ENCODE results near the gene GPR55.
A peak's percentile ranks its signal among the peaks of the same experiment; 100 is the strongest.

GPR55 gene

DNA sequence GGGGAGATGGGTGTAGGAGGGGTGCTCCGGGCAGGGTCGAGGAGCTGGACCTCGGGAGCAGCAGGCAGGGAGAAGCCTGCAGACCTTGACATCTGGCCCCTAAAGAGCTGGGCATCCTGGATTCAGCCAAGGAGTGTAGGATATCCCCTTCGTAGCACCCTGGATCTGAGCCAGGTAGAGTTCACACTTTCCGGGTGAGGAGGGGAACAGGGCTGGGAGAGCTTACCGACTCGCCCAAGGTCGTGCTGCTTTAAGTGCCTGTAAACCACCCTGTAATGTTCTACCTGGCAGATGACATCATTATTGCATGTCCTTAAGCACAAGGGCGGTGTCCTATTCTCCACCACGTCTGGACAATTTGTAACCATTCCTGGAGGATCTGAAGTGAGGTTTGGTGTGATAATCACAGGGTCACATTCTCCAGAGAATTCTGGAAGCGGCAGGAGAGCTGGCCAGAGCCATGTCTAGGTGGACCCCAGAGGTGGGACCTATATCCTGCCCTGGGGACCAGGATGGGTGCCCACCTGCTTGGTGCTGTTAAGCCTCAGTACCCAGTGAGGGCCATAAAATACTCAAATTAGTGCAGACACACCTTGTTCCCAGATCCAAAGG, 45.7 kb downstream of the GPR55 start:
- DNase-seq (ENCODE audit: low read depth): no peak

- DNase-seq (ENCODE audit: low read depth): no peak
Observed at GRCh38 chr2:230878599-230879188, 46.3 kb downstream of the GPR55 start.

GRCh38 chr2:230877759-230878598, 47.1 kb downstream of the GPR55 start:
- DNase-seq (ENCODE audit: low read depth): peak; percentile 58

DNA sequence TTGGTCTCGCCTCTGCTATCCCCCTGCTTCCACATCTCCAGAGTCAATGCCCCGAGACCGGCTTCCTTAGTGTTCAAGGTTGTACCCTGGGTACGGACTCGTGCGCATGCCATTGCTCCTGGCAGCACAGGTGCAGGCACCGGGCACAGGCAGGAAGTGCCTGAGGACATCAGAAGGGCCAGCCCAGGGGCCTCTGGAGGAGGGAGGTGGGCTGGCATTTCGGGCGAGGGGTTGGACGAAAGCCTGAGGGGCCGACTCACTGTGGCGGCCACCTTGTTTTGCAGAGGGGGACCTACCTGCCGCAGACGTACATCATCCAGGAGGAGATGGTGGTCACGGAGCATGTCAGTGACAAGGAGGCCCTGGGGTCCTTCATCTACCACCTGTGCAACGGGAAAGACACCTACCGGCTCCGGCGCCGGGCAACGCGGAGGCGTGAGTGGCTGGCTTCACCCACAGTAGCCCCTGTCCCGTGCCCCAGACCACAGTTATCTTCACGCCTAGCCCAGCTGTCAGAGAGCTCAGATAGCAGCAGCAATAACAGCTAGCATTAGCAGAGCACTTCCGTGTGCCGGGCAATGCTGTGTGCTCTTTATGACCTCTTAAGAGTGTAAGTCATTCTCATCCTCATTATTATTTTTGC, 47.8 kb downstream of the GPR55 start:
- no peak for DNase-seq (ENCODE audit: low read depth)

DNA sequence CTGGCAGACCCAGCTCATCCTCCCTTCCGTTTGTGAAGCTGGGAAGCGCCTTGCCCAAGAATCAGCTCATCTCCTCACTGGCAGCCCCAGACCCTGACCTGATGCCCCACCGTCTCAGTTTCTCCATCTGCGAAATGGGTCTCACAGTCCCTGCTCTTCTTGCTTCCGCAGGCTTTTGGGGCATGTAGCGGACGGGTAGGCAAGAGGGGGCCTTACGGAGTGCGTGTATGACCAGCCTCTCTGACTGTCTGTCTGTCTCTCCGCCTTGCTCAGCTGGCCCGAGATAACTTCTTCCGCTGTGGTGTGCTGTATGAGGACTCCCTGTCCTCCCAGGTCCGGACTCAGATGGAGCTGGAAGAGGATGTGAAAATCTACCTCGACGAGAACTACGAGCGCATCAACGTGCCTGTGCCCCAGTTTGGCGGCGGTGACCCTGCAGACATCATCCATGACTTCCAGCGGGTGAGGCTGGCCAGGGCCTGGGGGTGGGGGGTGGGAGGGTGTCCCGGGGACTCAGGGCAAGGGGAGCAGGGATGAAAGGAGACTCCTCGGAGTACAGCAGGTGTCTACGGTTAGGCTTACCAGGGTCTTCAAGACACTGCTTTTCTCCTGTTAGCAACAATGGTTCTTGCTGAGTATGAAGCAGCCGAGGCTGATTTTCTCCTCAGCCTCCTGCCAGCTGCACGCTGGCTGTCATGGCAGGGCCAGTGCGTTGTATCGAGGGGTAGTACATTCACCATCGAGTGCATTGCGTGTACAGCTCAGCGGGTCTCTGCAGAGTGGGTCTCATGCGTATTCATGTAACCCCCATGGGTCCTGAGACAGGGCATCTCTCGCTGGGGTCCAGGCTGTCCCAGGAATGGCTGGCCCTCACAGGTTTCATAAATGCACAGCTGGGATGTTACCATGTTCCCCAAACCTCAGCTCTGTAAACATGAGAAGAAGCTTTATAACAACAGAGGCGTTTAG, 49.4 kb downstream of the GPR55 start:
- no peak for DNase-seq (ENCODE audit: low read depth)

GRCh38 chr2:230874876-230875275, 50.2 kb downstream of the GPR55 start:
- DNase-seq (ENCODE audit: low read depth): no peak

- no peak for DNase-seq (ENCODE audit: low read depth)
Observed at GRCh38 chr2:230874456-230874855, 50.6 kb downstream of the GPR55 start.

GRCh38 chr2:230873661-230874401, 51.2 kb downstream of the GPR55 start:
- DNase-seq (ENCODE audit: low read depth): no peak

DNA sequence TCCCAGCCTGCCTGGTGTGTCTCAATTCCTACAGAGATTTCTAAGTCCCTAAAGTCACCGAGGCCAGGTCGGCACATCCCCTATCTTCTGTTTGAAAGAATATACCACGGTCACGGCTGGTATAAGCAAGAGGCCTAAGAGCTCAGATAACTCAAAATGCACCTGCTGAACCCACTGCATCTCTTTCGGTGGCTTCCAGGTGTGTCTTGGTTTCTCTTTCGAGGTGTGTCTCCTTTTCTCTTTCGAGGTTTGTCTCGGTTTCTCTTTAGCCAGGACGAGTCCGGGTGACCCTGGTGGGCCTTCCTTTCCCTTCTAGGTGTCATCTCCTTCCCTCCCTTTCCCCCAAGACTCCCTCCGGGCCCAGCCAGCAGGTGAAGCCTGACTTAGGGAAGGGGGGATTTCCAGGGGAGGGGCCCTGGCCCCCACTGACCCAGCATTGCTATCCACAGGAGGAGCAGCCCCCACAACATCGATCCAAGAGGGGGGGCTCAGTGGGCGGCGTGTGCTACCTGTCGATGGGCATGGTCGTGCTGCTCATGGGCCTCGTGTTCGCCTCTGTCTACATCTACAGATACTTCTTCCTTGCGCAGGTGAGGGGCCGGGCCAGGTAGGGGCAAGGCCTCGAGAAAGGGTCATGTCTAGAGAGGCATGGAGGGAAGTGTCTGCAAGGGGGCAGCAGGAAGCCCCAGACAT, 51.9 kb downstream of the GPR55 start:
- DNase-seq (ENCODE audit: low read depth): no peak

DNA sequence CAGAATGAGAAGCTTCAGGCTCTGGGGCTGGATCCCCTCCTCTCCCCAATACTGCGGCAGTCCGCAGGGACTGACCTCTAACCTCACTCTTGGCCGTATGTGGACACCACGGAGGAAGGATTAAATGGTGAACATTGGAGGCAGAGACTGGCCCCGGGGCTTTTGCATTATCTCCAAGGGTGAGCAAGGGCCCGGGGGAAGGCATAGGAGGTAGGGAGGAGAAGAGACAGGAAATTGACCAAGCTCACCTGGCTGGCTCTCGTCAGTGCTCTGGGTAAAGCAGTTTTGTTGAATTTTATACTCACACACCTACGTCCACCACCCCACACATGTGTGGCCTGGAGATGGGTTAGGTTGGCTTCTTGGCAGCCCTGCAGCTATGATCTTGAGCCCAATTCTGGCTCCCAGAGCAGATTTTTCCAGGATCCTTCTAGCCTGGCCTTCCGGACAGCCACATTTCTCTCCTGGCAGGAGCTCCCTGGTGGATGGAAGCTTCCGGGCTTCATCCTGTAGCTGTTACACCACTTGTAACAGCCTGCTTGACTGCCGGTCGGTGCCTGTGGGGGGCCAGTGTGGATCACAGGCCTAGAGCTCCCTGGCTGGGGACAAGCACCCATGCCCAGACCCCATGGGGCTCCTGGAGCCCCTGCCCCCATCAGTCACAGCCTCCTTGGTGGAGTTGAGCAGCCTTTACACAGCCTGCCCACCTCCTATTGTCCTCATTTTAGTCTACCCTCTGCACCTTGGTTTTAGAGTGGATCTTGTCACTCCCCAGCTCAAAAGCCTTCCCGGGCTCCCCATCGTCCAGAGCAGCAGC, 52.7 kb downstream of the GPR55 start:
- no peak for DNase-seq (ENCODE audit: low read depth)

DNA sequence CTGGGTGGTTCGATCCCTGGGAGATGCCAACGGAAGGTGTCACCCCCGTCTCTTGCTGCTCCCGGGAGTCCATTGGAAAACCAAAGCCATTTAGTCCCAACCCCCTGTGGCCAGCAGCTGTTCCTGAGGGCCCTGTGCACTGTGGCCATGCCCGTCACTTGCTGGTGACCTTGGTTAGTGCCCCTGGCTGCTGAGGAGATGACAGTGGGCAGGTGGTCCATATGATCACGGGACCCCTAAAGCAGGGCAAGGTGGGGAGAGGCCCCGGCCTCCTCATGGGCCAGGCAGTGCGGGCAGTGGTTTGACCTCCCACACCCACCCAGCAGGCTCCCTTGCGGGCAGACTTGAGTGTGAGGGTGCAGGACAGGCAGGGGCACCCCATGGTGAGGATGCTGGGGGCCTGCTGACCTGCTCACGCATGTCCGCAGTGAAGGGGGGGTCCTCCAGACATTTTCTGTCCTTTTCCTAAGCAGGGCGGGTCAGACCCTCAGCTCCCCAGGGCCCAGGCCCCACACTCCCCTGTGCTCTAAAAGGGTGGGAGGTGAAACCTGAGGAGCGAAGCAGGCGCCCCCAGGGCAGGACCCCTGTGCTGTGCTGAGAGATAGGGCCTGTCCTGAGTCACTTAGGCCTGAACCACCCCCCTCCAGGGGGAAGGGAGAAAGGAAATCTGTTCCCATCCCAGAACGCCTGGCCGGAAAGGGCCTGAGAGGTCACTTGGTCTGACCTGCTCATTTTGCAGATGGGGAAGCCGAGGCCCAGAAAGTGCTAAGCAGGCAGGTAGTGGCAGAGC, 53.5 kb downstream of the GPR55 start:
- DNase-seq (ENCODE audit: low read depth): no peak

DNA sequence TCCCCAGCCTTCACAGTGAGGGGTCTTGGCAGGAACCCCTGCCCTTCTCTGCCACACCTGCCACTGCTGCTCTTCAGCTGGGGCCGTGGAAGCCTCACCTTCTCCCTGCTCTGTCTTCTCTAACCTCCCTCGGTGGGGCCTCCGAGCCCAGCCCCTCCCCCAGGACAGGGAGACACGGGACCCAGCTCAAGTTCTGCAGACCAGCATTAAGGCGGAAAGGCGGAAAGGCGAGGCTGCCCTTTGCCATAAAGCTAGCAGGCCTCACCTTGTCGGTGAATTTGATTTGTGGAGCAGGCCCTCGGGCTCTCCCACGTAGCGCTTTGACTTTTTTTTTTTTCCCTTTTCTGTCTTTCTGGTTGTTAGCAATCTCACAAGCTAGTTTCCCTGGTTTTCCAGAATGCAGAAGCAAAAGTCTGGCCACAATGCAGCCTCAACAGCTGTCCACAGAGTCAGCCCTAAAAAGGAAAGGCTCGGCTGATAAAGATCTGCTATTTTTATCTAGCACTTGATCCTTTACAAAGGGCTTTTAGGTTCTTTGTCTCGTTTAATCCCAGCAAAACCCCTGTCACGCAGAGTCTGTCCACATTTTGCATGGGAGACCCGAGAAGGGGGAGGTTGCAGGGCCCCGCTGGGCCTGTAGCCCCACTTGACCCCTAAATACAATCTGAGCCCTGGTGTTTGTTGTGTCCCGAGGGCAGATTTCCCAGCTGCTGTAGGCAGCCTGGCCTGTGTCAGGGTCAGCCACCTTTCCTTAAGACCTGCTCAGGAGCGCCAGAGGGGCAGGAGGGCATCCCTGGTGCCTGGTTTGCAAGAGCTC, 54.3 kb downstream of the GPR55 start:
- no peak for DNase-seq (ENCODE audit: low read depth)

DNA sequence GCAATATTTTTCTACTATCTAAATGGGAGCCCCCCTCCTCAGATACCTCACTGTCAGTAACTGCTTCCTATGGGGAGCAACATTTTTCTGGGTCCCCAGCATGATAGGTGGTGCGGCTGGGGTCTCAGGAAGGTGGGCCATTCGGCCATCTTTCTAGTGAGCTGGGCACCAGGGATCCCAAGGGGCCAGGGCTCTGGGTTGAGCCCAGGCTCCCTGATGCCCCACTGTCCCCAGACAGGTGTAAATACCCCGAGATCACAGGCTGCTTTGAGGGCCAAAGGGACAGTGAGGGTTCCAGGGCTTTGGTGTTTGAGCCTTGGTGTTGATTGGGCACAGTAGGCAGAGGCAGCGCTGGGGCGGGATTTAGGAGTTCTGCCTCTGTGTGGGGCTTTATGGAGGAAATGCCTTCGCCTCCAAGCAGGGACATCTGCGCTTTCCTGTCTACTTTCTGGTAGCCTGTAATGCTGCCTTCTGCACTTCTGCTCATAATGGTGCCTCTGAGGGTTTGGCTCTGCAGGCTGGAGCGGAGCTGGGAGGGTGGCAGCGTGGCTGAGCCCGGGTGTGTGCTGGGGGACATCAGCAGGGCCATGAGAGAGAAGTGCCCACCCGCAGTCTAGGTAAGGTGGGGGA, 55.0 kb downstream of the GPR55 start:
- DNase-seq (ENCODE audit: low read depth): no peak

DNA sequence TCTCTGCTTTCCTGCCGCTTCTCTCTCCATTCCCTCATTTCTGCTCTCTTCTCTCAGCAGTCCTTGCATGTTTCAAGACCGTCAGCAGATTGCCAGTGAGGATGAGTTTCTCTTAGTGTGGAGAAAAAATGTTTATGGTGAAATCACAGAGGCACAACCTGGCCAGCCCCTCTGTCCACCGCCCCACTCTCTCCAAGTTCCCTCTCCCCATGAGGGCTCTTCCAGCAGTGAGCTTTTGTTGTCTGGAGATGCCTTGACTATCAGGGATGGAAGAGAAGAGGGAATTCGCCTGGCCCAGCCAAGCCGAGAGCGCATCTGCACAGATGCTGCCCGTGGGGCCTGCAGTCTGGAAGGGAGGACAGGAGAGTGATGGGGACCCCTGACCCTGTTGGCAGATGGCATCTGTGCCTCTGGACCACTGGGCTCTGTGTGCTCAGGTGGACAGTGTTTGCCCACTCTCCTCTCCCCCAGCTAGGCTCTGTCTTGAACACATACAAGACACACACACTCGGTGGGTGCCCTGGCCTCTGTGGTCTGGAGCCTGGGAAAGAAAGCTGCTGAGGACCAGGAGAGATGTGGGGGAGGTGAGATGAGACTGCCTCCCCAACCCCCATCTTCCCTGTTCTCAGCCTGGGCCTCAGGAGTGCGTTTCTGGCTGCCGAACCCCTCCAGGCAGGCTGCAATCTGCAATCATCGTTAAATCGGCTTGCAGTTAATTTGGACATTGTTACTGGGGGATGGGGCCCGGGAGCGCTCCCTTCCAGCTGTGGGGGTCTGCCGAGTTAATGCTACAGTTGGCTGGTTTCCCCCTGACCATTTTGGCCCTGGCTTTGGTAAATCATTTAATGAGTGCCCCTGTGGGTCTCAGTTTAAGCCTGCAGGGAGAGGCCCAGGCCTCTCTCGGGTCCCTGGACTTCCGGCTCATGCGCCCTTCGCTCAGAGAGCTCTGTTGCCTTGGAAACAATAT, 55.8 kb downstream of the GPR55 start:
- DNase-seq (ENCODE audit: low read depth): no peak

GRCh38 chr2:230868161-230868946, 56.7 kb downstream of the GPR55 start:
- DNase-seq (ENCODE audit: low read depth): no peak

Data from stimulated activated CD8-positive, alpha-beta memory T cell treated with anti-CD3 and anti-CD28 coated beads, Interleukin-4, amount 100 ng/mL, for 24 hours (primary cell).